Sciatic nerve (tissue), 2 donors: ENCODE results near the gene ZNF775. TPM values are rescaled to one million over a fixed set of nuclear protein-coding genes. Genes with fewer than 3 reads are reported as not detected.

Source experiments
- ATAC-seq: fragments of 200-7000 bp; cut with Tn5 transposase; one replicate; pipeline ENCODE4 v1.9.1; 2020; ENCODE audit warnings: mild to moderate bottlenecking, moderate library complexity
- DNase-seq: peaks from one replicate; pipeline ENCODE4 v3.0.0-alpha.2; 2020; ENCODE audit warnings: low spot score
- intact Hi-C: fragments of 100-400 bp; cut with DNase I; formaldehyde crosslinking; loops from one replicate; pipeline ENCODE4 v1.14.2; 2022
- total RNA-seq: library from RNA; stranded (reverse); fragmentation: NEBNext Ultra II Directional; extraction: Animal tissue kit (Norgen Biotek cat#: 25700); gene quantifications from one replicate; pipeline ENCODE4 v1.2.1, GENCODE V29; 2021
- donor health status: DM: no; HTN: no; CAD: no.
- donor health status: DM: no; HTN: no; CAD: no.

The ZNF775 gene
- total RNA-seq, 1 donor from 2014 or later = 11.1 TPM

- no peak for DNase-seq
- intact Hi-C loops = no loop called here
- ATAC-seq = no peak
These were observed 35.9 kb upstream of the ZNF775 start for GRCh38 chr7:150343225-150343624.

DNA sequence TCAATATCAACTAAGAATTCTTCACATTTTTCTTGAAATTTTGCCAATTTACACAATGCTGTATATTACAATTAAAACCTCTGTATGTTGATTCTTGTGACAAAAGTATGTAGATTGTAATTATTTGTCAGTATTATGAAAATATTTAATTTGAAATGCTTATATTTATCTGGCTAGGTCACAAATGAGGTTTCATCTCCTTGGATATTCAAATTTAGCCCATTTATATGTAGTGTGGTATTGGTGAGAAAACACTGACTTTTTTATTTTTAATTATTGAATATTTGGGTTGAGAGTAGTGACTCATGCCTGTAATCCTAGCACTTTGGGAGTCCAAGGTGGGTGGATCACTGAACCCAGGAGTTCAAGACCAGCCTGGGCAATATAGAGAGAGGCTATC is 34.8 kb upstream of the ZNF775 start:
- no peak for ATAC-seq

GRCh38 chr7:150345012-150345411 is 34.1 kb upstream of the ZNF775 start:
- ATAC-seq (no peak), DNase-seq (no peak)
- intact Hi-C loops = no loop called here

More for the DNA sequence above, 34.8 kb upstream of the ZNF775 start:
- DNase-seq = no peak
- intact Hi-C loops = no loop called here

- intact Hi-C loops = no loop called here
- ATAC-seq = no peak
- DNase-seq = peak; percentile 26
These were observed 32.2 kb upstream of the ZNF775 start for GRCh38 chr7:150346922-150347321.

GRCh38 chr7:150351587-150352194 is 27.4 kb upstream of the ZNF775 start:
- DNase-seq = peak; percentile 15
- no peak for ATAC-seq
- intact Hi-C loops = no loop called here

DNA sequence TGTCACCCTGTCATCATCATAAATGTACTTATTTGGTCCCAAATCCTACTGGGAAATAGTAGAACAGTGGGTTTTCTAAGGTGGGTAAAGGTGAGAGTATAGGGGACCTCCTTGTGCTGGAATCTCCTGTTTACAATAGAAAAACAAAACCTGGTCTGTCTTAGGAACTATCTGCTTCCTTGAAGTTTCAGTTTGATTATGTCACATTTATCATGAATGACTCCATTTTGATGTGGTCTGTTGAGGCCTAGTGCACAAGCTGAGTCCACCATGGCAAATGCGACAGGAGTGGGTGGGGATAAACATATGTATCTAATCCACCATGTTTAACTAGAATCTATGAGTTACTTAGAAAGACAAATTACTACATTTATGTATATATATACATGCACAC is 23.5 kb upstream of the ZNF775 start:
- intact Hi-C loops = no loop called here
- no peak for ATAC-seq
- no peak for DNase-seq

DNA sequence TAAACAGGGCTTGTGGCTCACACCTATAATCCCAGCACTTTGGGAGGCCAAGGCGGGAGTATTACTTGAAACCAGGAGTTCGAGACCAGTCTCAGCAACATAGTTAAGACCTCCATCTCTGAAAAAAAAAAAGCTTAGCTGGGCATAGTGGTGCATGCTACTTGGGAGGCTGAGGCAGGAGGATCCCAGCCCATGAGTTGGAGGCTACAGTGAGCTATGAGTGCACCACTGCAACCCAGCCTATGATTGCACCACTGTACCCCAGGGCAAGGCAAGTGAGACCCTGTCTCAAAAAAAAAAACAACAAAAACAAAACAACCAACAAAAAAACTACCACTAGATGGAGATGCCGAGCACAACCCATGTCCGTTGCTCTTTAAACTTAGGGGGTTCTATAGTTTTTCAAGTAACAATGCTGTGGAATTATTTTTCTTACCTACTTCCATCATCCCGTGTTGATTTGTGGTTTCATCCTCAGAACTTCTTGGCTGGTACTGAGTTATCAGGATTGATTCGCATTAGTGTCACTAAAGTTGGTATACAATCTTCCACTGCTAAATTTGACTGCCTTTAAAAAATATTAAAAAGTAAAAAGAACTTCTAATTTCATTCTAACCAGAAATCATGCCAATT is 22.7 kb upstream of the ZNF775 start:
- DNase-seq (peak; percentile 35), ATAC-seq (no peak)
- intact Hi-C loops = no loop called here

- no peak for ATAC-seq
- DNase-seq = peak; percentile 52
- intact Hi-C loops = no loop called here
These were observed 21.9 kb upstream of the ZNF775 start for GRCh38 chr7:150357270-150357669.

DNA sequence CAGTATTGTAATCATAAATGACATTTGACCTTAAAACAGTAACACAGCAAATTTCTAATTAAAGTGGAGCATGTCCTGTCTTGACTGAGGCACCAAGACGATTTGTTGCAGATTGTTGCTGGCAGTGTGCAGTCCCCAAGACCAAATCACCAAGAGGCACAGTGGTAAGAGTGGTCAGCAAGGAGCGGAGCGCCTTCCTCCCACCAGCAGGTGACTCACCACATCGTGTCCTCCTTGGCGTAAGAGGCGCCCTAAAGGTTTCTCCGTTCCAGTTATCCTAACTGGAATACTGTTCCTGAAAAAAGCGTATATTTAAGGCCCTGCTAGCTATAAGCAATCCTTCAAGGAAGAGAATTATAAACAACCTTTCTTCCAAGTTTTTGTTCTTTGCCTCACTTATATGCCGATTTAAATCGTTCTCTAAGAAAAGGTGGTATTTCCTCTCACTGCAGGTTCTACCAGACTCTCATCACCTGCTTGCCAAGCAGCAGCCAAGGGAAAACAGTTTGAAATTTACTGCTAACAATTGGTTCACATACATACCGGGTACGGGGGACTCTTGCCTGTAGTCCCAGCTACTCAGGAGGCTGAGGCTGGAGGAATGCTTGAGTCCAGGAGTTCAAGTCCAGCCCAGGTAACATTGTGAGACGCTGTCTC is 21.2 kb upstream of the ZNF775 start:
- intact Hi-C loops = no loop called here
- ATAC-seq = no peak
- DNase-seq = peak; percentile 17

- ATAC-seq (no peak), DNase-seq (no peak)
- intact Hi-C loops = no loop called here
These were observed 20.7 kb upstream of the ZNF775 start for GRCh38 chr7:150358433-150358832.

DNA sequence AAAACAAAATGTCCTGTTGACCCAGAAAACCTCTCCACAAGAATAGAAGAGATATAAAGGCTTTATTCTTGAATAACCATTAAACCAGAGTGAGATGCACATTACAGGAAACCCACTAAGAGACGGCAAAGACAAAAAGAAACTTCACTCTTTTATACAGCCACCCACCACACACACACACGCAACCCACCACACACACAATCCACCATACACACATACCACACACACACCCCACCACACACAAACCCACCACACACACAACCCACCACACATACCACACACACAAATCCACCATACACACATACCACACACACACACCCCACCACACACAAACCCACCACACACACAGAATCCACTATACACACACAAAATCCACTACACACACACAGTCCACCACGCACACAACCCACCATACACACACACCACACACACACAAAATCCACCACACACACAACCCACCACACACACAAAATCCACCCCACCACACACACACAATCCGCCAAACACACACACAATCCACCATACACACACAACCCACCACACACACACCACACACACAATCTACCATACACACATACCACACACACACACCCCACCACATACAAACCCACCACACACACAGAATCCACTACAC is 20.0 kb upstream of the ZNF775 start:
- no peak for ATAC-seq
- intact Hi-C loops = no loop called here
- peak; percentile 5 for DNase-seq

DNA sequence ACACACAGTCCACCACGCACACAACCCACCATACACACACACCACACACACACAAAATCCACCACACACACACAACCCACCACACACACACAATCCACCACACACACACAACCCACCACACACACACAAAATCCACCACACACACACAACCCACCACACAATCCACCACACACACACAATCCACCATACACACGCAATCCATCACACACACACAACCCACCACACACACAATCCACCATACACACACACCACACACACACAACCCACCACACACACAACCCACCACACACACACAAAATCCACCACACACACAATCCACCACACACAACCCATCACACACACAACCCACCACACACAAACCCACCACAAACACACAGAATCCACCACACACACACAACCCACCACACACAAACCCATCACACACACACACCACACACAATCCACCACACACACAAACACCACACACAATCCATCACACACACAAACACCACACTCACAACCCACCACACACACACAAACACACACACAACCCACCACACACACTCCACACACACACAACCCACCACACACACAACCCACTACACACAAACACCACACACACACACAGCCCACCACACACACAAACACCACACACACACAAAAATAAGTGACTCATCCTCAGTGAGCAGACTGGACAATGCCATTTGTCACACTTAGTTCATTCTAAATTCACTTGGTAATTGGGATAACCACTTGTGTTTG is 19.3 kb upstream of the ZNF775 start:
- ATAC-seq = no peak
- intact Hi-C loops = no loop called here
- DNase-seq = peak; percentile 21

DNA sequence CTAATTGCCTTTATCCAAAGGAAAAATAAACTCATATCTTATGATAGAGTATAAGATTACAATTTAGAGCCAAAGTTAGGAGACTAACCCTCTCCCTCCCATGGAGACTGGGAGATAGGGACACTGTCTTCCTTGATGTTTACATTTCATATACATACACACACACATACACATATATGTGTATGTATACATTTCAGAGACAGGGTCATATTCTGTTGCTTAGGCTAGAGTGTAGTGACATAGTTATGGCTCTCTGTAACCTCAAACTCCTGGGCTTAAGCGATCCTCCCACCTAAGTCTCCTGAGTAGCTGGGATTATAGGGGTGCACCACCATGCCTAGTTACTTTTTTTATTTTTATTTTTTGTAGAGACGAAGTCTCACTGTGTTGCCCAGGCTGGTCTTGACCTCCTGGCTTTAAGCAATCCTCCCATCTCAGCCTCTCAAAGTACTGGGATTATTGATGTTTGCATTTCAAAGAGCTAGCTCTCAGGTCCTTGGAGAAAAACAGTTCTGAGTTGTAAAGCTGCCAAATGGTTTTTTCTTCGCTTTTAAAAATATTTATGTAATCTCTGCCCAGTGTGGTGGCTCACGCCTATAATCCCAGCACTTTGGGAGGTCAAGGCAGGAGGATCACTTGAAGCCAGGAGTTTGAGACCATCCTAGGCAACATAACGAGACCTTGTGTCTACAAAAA is 18.6 kb upstream of the ZNF775 start:
- DNase-seq (no peak), ATAC-seq (no peak)
- intact Hi-C loops = no loop called here

DNA sequence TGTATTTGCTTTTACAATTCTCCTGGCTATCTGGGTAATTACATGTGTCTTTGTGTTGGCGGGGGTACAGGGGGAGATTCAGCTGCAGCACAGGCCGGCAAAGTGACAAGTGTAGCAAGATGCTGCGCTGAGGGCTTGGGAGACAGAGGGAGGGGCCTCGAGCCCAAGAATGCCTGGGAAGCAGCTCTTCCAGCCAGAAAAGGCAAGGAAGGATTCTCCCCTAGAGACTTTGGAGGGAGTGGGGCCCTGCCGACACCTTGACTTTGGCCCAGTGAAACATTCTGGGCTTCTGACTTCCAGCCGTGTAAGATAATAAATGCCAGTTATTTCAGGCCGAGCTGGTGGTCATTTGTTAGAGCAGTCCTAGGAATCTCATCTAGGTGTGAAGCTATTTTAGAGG is 17.7 kb upstream of the ZNF775 start:
- intact Hi-C loops = no loop called here
- DNase-seq (peak; percentile 41), ATAC-seq (no peak)

DNA sequence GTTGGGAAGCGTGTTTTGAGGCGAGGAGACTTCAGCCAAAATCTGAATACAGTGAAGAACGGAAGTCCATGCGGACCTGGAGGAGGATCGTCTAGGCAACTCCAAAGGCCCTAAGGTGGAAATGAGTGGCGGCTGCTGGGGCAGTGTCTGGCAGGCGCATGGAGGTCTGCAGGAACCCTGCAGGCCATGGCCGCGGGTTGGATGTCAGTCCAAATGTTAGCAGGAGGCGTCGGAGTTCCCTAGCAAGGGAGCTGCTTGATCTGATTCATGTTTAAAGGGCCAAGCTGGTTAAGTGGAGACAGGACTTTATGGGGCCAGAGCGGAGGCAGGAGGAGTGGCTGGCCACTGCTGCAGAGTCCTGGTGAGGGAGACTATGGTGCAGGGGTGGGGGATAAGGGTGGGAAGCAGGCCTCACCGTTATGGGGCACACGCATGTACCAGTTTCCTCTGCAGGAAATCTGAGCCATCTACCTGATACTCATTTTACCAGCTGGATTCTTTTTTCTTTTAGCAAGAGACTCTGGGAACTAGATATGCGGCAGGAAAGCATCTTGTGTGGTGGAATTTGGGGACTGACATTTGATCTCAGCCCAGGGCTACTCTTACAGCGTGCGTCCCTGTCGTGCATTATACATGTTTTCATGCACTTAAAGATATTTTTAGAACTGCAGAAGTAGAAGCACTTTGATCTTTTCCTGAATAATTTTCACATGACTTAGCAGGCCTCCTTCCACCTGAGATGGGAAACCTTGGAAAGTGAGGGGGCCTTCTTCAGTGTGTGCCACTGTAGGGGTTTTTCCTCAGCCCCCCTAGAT is 17.1 kb upstream of the ZNF775 start:
- no peak for ATAC-seq
- intact Hi-C loops = no loop called here
- DNase-seq = peak; percentile 45

DNA sequence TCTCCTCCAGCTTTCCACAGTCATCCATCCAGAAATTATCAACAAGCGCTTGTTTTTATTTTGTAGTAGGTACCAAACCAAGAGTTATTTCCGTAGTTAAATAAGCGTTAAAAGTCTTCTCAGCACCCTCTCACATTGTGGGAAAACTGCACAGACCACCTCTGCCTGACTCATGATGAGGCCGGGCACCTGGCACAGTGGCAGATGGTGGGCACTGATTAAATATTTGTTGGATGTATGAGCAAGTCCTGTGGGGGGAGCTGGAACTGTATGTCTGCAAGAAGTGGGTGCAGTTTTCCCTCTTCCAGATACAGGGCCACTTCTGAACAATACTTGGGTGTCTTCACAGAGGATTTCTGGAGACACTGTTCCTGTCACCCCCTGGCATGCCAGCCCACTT is 15.8 kb upstream of the ZNF775 start:
- intact Hi-C loops = no loop called here
- no peak for ATAC-seq
- DNase-seq = no peak

DNA sequence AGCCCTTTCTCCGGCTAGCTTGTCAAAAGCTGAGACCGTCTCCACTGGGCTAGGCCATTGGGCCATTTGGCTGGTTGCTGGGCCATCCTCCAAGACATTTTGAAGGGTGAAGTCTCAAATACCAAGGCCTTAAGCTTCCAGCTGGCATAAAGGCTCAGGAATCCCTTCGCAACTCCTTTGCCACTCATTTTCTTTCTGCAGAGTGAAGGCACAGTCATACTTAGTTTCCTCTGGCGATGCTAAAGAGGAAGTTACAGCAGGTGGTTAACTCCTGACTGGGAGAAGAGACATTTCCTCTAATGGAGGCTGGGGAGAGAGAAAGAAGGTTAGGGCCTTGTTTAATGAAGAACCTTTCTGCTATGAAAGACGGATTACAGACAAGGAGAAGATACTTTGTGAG is 15.3 kb upstream of the ZNF775 start:
- ATAC-seq (no peak), DNase-seq (no peak)
- intact Hi-C loops = no loop called here

GRCh38 chr7:150365194-150365593 is 13.9 kb upstream of the ZNF775 start:
- no peak for ATAC-seq
- intact Hi-C loops = no loop called here
- DNase-seq = peak; percentile 12
